Middle frontal gyrus (tissue), 1 donor: ENCODE measurements around the gene RFX8.
"Not testable (repeated sequence)": the region's sequence is repeated elsewhere in the genome, so short reads cannot be mapped to it uniquely, and the experiment has no call there.

ENCODE experiments used
- DNase-seq: peaks from one replicate; pipeline ENCODE4 v3.0.0-alpha.2; 2015; ENCODE audit warnings: low spot score; ENCODE audit errors: extremely low spot score

The RFX8 gene

GRCh38 chr2:101486994-101487393, 12.1 kb upstream of the RFX8 start:
- DNase-seq: no peak

- DNase-seq: no peak
Measured at GRCh38 chr2:101486258-101486701, 11.4 kb upstream of the RFX8 start.

GRCh38 chr2:101485856-101486255, 10.9 kb upstream of the RFX8 start:
- DNase-seq: no peak

DNA sequence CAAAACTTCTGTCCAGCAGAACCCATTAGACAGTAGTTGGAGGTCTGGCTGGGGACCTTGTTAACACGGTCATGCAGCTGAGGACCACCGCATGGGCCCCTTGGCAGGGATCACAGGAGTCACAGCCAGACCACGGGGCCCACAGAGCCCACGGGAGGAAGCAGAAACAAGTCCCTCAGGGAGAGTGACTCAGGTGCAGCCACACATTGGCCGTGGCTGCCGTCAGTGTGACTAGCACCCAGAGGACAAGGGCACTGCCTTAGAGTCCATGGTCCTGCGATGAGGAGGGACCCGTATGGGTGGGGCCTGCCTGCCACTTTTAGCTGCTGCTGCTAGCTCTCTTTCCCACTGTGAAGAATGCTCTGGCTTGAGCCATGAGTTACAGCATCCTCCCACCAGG, 5.9 kb upstream of the RFX8 start:
- DNase-seq: no peak

DNA sequence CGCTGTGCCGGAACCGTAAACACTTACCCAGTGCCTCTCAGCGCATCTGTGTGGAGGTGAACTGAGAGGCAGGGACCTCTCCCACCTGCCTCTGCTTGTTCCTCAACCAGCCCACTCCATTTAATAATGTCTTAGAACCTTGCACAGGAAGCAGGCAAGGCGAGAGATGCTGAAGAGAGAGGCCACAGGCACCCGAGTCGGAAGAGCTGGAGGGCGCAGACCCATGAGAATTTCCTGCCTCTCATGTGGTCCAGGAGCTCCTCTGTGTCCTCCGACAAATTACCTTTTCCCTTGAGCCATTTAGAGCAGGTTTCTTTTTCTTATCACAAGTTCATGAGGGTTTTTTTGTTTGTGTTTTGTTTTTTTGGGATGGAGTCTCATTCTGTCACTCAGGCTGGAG, 4.9 kb upstream of the RFX8 start:
- no peak for DNase-seq

DNA sequence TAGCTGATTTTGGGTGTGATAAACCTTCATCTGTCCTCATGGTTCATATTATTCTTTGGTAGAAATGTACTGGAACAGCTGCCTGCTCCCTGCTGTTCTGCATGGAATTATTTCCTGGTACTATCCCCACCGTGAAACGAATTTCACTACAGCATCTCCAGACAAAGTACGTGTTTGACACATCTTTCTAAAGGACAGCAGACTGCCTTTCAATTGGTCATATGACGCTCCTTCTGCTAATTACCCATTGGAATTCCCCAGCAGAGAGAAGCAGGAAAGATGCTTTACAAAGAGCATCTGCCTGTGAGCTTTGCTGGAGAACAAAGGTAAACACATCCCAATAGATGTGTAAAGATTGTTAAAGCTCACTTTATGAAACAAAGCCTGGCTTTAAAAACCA, 4.4 kb upstream of the RFX8 start:
- no peak for DNase-seq

- DNase-seq: no peak
Measured at GRCh38 chr2:101478181-101479001, 3.5 kb upstream of the RFX8 start.

- DNase-seq: no peak
Measured at GRCh38 chr2:101477556-101477955, 2.6 kb upstream of the RFX8 start.

GRCh38 chr2:101476605-101477208, 1.8 kb upstream of the RFX8 start:
- no peak for DNase-seq

DNA sequence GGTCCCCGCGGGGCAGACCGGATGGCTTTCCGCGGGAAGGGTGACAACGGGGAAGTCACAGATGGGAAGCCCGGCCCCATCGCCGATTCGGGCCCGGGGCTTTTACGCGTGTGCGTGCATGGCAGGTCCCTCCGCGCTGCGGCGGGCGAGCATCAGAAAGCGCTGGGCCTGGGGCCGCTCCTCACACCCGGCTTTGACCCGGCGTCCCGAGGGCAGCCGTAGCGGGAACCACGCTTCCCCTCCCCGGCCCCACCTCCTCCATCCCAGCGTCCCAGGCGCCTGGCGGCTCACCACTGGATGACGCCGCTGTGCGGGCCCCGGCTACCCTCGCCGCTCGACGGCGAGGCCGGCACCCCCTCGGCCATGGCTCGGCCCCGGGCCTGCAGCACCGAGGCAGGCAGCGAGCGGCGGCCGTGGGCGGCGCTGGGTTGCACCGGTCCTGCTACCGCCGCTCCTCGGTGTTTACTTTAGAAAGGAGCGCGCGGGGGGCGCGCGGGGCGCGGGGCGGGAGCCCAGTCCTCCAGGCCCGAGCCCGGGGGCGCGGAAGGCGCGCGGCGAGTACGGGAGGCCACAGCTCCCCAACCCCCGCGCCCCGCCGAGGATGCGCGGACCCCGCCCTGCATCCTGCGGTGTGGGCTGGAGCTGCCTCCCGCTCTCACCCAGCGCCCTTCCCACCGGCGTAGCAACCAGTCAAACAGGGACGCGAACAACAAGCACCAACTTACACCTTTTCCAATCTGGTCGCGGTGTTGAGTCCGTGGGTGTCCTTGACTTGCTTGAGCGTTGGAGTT, 806 bp downstream of the RFX8 start:
- no peak for DNase-seq

DNA sequence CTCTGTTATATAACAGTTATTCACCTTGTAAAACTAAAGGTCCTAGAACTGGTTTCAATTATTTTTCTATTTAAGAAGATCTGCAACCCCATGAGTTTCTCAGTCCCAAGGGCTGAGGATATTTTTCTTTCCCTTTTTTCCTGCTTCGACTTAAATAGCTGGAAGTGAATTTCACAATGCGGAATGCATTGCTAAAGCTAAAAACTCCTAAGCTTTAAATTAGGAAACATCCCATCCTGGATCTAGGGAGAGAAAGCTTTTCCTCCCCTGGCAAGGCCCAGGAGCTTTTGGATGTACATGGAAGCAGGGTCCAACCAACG, 1.4 kb downstream of the RFX8 start:
- no peak for DNase-seq

- DNase-seq: no peak
Measured at GRCh38 chr2:101469863-101470262, 5.0 kb downstream of the RFX8 start.

DNA sequence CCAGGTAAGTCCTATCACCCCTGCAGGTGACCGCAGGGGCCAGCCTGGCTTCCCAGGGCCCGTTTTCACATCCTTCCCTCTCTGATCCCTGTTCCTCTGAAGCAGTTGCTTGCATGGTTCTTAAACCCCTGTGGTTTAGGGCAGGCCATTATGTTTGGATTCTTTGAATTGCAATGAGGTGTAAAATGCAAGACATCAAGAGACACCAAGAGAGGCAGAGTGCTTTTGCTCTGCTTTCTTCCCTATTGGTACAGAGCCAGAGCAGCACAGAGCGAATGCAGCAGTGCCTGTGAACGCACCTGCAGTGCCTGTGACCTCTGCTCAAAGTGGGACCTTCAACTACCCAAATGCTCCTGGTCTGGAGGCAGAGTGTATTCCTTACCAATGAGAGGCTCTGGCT, 7.6 kb downstream of the RFX8 start:
- DNase-seq: no peak

GRCh38 chr2:101466426-101466825, 8.5 kb downstream of the RFX8 start:
- no peak for DNase-seq

- DNase-seq: no peak
Measured at GRCh38 chr2:101464841-101465240, 10.1 kb downstream of the RFX8 start.

DNA sequence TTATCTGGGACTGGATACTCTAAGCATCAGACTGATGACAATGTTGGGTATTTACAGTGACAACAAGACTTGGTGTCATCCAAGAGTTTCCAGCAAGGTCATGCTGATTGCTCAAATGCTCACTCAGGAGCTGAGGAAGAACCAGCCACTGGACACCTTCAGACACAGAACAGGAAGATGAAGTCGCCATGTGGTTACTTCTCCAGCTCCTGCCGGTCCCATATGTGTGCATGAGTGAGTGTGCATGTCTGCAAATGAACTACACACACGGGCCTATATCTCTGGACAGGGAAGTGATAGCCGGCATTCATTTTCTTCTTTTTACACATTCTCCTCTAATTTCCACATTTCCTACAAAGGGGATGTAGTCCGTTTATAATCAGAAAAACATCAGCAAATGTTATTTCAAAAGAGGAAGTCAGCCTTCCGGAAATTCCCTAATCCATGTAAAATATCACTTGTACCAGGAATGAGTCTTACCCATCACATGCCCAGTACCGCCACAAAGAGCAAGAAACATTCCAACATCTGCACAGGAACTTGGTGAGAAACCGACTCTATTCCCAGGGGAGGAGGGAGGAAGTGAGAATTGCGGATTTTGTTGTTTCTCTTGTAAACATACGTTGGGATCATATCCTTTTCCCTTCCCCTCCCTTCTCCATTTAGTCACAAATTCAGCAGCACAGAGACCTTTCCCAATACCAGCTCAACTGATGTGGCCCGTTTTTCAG, 10.8 kb downstream of the RFX8 start:
- DNase-seq: no peak

DNA sequence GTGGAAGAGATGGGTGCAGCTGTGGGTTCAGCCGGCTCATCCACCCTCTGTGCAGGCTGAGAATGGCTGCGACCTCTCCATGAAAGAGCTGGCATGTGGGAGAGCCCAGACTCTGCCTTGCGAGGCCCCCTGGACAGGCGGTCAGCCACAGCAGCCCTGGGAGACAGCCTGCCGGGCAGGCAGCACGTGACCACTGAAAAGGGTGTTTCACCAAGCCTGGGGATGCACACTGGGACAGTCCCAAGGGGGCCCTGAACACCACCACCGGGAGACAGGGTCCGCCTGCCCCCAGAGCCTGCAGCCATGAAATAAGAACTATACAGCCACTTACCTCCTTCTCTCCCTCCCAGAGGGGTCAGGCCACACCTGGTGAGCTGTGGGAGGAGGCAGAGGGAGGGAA, 11.5 kb downstream of the RFX8 start:
- DNase-seq: no peak

GRCh38 chr2:101461381-101461780, 13.5 kb downstream of the RFX8 start:
- no peak for DNase-seq

GRCh38 chr2:101454408-101454807, 20.5 kb downstream of the RFX8 start:
- DNase-seq: not testable (repeated sequence)

DNA sequence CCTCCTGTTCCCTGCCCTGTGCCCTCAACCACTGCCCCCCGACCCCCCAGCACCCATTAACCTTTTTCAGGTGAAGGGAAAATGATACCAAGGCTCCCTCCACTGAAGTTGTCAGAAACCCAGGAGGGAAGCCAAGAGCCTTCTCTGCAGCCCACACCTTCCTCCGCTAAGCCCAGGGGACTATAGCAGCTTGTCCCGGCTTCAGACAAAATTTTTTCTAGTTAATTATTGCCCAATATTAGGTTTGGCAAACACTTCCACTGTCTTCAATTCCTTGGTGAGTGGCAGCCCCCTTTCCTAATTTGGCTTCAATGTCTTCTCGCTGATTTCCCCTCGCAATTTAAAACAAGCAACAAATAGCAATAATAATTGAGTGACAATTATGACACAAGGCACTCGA, 23.9 kb downstream of the RFX8 start:
- DNase-seq: no peak

GRCh38 chr2:101446869-101447268, 28.0 kb downstream of the RFX8 start:
- no peak for DNase-seq

DNA sequence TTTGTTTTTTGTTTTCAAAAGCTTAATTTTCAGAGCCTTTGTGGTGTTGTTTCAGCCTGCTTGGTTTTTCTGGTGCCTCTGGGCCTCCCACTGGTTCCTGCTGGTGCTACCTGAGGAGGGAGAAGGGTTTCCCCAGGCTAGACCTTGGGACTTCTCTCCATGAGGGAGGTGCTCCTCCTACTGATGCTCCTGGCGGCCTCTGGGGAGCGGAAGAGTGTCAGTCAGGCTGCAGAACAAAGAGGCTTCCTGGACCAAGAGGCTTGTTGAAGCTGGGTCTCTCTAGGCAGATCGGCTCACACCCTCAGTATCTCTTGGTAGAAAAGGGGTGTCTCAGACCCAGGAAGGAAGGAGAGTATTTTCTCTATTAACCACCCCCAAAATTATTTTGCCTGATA, 32.2 kb downstream of the RFX8 start:
- no peak for DNase-seq
